Activated T-helper 1 cell treated with anti-CD3 and anti-CD28 coated beads, Interleukin-12 subunit alpha, Interleukin-12 subunit beta, Interleukin-2, Interleukin-4 antibody, amounts not matched to agents 30 ng/mL and 10 ng/mL and 1 ng/mL, durations not matched to agents 14 hours and 24 hours and 36 hours (primary cell): ENCODE results near the gene PPP2R5C. TPM values are rescaled to one million over a fixed set of nuclear protein-coding genes. Genes with fewer than 3 reads are reported as not detected.
A peak's percentile ranks its signal among the peaks of the same experiment; 100 is the strongest.
"Not testable (repeated sequence)": the region's sequence is repeated elsewhere in the genome, so short reads cannot be mapped to it uniquely, and the experiment has no call there.

ENCODE experiments used
- DNase-seq: peaks from one replicate; pipeline ENCODE4 v3.0.0; 2021; ENCODE audit warnings: low spot score
- H3K27ac Mint-ChIP-seq: one replicate; pipeline ENCODE4 v1.8.0; 2021; ENCODE audit warnings: mild to moderate bottlenecking, mixed read lengths
- H3K27me3 Mint-ChIP-seq: one replicate; pipeline ENCODE4 v1.8.0; 2022; ENCODE audit warnings: mild to moderate bottlenecking, moderate library complexity, mixed read lengths; ENCODE audit not compliant: insufficient read depth
- H3K36me3 Mint-ChIP-seq: one replicate; pipeline ENCODE4 v1.8.0; 2021; ENCODE audit warnings: low read depth, mixed read lengths
- H3K4me1 Mint-ChIP-seq: one replicate; pipeline ENCODE4 v1.8.0; 2021; ENCODE audit warnings: low read depth, mixed read lengths
- H3K4me3 Mint-ChIP-seq: one replicate; pipeline ENCODE4 v1.8.0; 2021; ENCODE audit warnings: mild to moderate bottlenecking, moderate library complexity, mixed read lengths
- H3K9me3 Mint-ChIP-seq: one replicate; pipeline ENCODE4 v1.8.0; 2021; ENCODE audit warnings: mixed read lengths
- intact Hi-C: fragments of 100-400 bp; cut with micrococcal nuclease; formaldehyde crosslinking; loops from one replicate; pipeline ENCODE4 v1.15.1; 2024
- total RNA-seq: library from RNA; stranded (reverse); gene quantifications from 2 replicates; pipeline ENCODE4 v1.2.3, GENCODE V29; 2022

The PPP2R5C gene
- total RNA-seq, 1 donor from 2014 or later, result 157 TPM

DNA sequence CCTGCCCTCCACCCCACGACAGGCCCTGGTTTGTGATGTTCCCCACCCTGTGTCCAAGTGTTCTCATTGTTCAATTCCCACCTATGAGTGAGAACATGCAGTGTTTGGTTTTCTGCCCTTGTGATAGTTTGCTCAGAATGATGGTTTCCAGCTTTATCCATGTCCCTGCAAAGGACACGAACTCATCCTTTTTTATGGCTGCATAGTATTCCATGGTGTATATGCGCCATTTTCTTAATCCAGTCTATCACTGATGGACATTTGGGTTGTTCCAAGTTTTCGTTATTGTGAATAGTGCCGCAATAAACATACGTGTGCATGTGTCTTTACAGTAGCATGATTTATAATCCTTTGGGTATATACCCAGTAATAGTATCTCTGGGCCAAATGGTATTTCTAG, 17.1 kb upstream of the PPP2R5C start:
- H3K4me3 Mint-ChIP-seq, intact Hi-C loops, DNase-seq, H3K36me3 Mint-ChIP-seq, H3K27ac Mint-ChIP-seq, H3K4me1 Mint-ChIP-seq: not testable (repeated sequence)
- H3K9me3 Mint-ChIP-seq, result peaks cover 37% of the 10 kb centered on the region
- H3K27me3 Mint-ChIP-seq, result peaks cover 35% of the 10 kb centered on the region

DNA sequence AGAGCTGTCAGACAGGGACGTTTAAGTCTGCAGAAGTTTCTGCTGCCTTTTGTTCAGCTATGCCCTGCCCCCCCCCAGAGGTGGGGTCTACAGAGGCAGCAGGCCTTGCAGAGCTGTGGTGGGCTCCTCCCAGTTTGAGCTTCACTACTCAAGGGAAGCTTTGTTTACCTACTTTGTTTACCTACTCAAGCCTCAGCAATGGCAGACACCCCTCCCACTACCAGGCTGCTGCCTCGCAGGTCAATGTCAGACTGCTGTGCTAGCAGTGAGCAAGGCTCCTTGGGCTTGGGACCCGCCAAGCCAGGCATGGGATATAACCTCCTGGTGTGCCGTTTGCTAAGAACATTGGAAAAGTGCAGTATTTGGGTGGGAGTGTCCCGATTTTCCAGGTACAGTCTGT, 11.8 kb upstream of the PPP2R5C start:
- H3K4me3 Mint-ChIP-seq, H3K36me3 Mint-ChIP-seq, DNase-seq, H3K4me1 Mint-ChIP-seq, H3K27ac Mint-ChIP-seq, intact Hi-C loops: not testable (repeated sequence)
- peaks cover 17% of the 10 kb centered on the region for H3K9me3 Mint-ChIP-seq
- H3K27me3 Mint-ChIP-seq, result peaks cover 40% of the 10 kb centered on the region

DNA sequence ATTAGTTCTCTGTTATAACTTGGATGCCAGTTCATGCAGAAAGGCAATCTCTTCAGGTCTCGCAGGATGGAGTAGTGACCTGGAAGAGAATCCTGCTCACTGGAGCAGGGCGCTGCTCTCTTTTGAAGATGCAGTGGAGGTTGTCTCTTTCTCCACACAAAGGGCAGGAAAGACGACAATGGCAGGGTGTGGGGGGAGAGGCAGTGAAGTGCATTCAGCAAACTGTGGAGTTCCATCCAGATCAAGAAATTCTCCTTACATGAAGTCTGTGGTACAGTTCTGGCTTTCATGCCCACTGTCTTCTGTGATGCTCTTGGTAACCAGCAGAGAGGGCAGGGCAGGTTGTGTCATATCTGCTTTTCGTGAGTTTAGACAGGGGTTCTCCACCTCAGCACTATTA, 6.6 kb upstream of the PPP2R5C start:
- H3K36me3 Mint-ChIP-seq, result peaks cover 1% of the 10 kb centered on the region
- H3K9me3 Mint-ChIP-seq, result peaks cover 12% of the 10 kb centered on the region
- no peak overlapping the region for H3K4me3 Mint-ChIP-seq
- no peak for DNase-seq
- H3K27ac Mint-ChIP-seq, result no peak overlapping the region
- intact Hi-C loops, result no loop called here
- H3K4me1 Mint-ChIP-seq, result peaks cover 3% of the 10 kb centered on the region
- H3K27me3 Mint-ChIP-seq, result peaks cover 21% of the 10 kb centered on the region

DNA sequence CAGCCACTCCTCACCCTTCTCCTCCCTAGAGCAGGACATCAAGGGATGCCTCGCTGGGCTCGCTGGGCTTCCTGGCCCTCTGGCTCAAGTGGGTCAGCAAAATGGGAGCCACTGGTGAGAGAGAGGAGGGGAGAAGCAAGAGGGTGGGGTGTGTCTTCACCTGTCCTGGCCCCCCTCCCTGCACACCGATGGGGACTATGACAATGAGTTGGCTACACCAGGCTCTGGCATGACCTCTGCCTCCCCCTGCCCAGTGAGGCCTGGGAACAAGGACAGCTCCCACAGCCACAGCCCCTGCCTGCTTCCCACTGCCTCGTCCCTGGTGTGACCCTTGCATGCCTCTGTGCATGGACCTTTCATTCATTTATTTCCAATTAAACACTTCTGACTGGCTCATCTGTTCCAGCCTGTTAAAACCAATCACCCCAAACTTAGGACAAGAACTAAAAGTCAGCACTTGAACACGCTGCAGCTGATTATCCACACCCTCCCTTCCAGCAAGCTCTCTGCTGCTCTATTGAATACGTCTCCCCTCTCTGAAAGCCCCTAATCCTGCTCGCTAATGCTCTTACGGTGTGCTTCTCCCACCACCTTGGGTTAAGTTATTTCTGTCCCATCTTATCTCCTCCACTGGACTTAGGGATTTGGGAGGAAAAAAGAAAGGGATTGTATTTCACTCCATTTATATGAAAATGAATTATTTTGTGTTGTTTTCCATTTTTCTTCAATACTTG, 5.8 kb upstream of the PPP2R5C start:
- intact Hi-C loops, result no loop called here
- H3K4me1 Mint-ChIP-seq, result peaks cover 6% of the 10 kb centered on the region
- H3K9me3 Mint-ChIP-seq, result peaks cover 12% of the 10 kb centered on the region
- peaks cover 21% of the 10 kb centered on the region for H3K27me3 Mint-ChIP-seq
- H3K27ac Mint-ChIP-seq, result no peak overlapping the region
- no peak overlapping the region for H3K4me3 Mint-ChIP-seq
- H3K36me3 Mint-ChIP-seq, result peaks cover 1% of the 10 kb centered on the region
- no peak for DNase-seq

DNA sequence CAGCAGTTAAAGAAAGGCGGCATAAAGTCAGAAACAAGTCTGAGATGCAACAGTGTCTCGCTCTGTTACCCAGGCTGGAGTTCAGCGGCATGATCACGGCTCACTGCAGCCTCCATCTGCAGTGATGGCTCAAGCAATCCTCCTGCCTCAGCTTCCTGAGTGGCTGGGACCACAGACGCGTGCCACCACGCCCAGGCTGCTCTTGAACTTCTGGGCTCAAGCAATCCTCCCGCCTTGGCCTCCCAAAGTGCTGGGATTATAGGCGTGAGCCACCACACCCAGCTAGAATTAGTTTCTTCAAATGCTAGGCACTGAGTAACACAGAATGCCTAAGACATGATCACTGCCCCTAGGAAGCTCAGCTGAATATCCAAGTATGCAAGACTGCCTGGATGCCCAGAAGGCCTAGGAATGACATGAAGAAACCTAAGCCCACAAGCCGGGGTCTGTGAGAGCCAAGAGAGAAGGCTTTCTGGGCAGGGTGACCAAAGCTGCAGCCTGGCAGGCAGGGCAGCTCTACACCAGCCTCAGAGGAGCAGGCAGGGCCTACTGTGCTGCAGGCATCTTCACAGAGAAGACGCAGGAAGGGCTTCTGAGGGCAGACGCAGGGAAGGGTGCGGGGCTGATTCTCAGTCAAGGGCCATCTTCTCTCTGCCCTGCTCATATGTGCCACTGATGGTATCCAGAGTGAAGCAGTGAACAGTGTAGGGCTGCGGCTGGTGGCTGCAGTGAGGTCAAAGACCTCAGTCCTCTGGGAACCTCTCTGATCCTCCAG, 4.3 kb upstream of the PPP2R5C start:
- Mint-ChIP-seq H3K27ac (no peak overlapping the region), H3K4me1 (peaks cover 6% of the 10 kb centered on the region), H3K36me3 (peaks cover 1% of the 10 kb centered on the region), H3K9me3 (peaks cover 12% of the 10 kb centered on the region), H3K27me3 (peaks cover 19% of the 10 kb centered on the region), H3K4me3 (no peak overlapping the region)
- intact Hi-C loops, result no loop called here
- no peak for DNase-seq

DNA sequence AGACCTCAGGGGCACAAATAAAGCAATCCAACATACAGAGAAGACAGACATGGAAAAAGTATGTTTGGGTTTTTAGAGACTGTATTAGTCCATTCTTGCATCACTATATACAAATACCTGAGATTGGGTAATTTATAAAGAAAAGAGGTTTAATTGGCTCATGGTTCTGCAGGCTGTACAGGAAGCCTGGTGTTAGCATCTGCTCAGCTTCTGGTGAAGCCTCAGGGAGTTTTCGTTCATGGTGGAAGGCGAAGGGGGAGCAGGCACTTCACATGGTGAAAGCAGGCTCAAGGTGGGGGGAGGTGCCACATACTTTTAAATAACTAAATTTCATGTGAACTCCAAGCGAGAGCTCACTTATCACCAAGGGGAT, 3.7 kb upstream of the PPP2R5C start:
- peaks cover 7% of the 10 kb centered on the region for H3K9me3 Mint-ChIP-seq
- peaks cover 12% of the 10 kb centered on the region for H3K4me1 Mint-ChIP-seq
- H3K4me3 Mint-ChIP-seq, result no peak overlapping the region
- intact Hi-C loops, result no loop called here
- peaks cover 21% of the 10 kb centered on the region for H3K27me3 Mint-ChIP-seq
- H3K36me3 Mint-ChIP-seq, result peaks cover 4% of the 10 kb centered on the region
- no peak for DNase-seq
- H3K27ac Mint-ChIP-seq, result no peak overlapping the region

DNA sequence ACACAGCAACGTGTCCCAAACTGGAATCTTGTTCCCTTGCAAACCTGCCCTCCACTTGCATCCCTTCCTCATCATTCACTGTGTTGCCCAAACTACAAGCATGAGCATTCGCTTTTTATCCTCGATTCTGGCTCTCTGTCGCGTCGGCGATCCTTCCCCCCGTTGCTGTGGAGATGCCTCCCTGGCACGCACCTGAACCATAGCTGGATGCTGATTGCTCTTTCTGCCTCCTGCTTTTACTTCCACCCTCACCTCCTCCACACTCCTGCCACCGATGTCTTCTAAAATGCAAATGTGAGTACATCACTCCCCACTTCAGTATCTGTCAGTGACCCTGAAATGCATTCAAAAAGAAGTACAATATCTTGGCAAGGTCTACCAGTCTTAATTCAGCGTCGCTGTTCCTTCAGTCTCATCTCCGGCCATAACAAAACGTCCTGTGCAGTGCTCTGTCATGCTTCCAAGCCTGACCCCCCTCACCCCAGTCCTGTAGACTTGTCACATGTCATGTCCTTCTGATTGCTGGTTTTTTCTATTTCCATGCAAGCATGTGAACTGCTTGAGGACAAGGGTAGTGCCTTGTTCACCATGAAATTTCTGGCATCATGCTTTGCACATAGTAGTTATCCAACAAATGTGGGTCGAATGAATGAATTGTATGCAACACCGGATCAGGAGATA, 2.5 kb upstream of the PPP2R5C start:
- Mint-ChIP-seq H3K4me3 (no peak overlapping the region), H3K27ac (no peak overlapping the region), H3K9me3 (peaks cover 4% of the 10 kb centered on the region), H3K4me1 (peaks cover 18% of the 10 kb centered on the region), H3K36me3 (peaks cover 9% of the 10 kb centered on the region), H3K27me3 (peaks cover 15% of the 10 kb centered on the region)
- intact Hi-C loops, result no loop called here
- no peak for DNase-seq

DNA sequence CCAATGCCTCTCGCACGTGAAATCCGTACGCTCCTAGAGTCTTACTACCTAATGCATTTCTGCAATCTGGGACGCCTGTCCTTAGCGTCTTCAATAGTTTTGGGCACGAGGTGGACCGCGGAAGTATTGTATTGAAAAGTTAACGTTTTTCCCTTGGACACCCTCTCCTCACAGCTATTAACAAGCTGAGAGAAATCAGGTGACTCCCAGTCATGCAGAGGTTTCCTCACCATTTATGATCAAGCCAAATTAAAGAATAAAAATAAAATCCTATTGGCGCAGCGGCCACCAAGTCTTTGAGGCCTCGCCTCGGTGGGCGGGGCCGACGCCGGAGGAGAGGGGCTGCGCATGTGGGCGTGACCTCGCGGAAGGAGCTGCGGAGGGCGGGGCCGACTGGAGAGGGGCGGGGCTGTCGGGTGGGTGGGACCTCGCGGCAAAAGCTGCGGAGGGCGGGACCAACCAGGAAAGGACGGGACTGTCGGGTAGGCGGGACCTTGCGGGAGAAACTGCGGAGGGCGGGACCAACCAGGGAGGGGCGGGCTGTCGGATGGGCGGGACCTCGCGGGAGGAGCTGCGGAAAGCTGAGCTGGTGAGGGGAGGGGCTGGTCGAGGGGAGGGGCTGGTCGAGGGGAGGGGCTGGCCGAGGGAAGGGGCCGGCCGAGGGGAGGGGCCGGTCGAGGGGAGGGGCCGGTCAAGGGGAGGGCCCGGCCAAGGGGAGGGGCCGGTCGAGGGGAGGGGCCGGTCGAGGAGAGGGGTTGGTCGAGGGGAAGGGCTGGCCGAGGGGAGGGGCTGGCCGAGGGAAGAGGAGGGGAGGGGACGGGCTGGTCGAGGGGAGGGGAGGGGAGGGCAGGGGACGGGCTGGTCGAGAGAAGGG, 1.1 kb upstream of the PPP2R5C start:
- intact Hi-C loops, result loop anchor here (1.0 to 5.0 kb wide), 7 partner anchors 29 to 557 kb away; partner anchors contain the start of genes WDR20 and ZNF839
- DNase-seq, result peak; percentile 86
- Mint-ChIP-seq H3K4me3 (peak overlapping the region; percentile 56), H3K36me3 (peaks cover 17% of the 10 kb centered on the region), H3K4me1 (peaks cover 32% of the 10 kb centered on the region), H3K27me3 (peaks cover 7% of the 10 kb centered on the region), H3K9me3 (no peaks in the 10 kb centered on the region), H3K27ac (peak overlapping the region; percentile 21)

DNA sequence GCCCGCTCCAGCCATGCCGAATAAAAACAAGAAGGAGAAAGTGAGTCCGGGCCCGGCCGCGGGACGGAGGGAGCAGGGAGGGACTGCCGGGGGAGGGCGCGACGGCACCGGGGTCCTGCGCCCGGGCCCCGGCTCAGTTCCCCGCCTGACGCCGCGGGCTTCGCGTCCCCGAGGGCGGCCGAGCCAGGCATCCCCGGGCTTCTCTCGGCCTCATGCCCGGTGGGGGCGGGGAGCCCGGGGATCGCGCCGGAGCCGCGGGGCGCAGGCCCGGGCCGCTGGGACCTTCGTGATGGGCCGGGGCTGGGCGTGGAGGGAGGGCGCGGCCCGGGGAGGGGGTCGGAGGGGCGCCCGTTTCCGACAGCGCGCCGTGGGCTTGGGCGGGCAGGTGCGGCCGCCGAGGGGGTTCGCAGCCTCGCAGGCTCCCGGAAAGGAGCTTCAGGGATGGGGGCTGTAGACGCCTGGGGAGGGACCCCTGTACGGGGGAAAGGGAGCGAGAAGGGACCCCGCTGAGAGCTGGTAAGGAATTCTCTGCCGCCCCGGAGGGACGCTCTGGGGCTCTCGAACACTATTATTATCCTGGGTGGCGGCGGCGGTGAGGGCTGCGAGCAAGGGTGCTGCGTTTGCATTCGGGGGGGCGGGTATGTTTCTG, 496 bp downstream of the PPP2R5C start:
- peaks cover 3% of the 10 kb centered on the region for H3K27me3 Mint-ChIP-seq
- H3K4me1 Mint-ChIP-seq, result peaks cover 41% of the 10 kb centered on the region
- H3K9me3 Mint-ChIP-seq, result no peaks in the 10 kb centered on the region
- peaks cover 18% of the 10 kb centered on the region for H3K36me3 Mint-ChIP-seq
- intact Hi-C loops, result loop anchor here (5.0 kb wide), 1 partner anchor 555 kb away; the partner anchor contains the start of gene ZNF839
- DNase-seq, result peak; percentile 12
- H3K27ac Mint-ChIP-seq, result peak overlapping the region; percentile 79
- H3K4me3 Mint-ChIP-seq, result peak overlapping the region; percentile 90

DNA sequence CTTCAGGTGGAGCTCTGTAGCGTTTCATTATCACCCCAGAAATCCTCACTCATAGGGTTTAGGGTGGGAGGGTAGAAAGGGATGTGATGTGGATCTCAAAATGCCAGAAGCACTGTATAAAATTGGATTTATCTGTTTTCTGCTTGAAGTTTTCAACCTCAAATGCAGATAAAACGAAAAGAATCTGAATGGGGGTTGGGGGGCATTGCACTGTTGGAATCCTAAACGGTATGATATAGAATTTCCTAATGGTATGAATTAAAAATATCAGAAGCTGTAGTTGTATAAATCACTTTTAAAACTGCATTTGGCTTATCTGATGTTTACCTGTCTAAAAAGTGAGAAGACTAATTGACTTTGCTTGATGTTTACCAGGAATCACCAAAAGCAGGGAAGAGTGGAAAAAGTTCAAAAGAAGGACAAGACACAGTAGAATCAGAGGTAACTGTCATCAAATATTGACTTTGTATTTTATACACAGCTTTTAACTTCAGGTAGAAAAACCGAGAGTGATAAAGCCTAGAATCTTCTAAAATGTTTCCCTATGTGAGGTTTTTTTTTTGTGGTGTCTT, 1.1 kb downstream of the PPP2R5C start:
- Mint-ChIP-seq H3K4me3 (peak overlapping the region; percentile 90), H3K36me3 (peaks cover 19% of the 10 kb centered on the region), H3K9me3 (no peaks in the 10 kb centered on the region), H3K27ac (peak overlapping the region; percentile 79), H3K4me1 (peaks cover 41% of the 10 kb centered on the region), H3K27me3 (peaks cover 3% of the 10 kb centered on the region)
- no peak for DNase-seq
- intact Hi-C loops, result loop anchor here (5.0 kb wide), 1 partner anchor 555 kb away; the partner anchor contains the start of gene ZNF839

DNA sequence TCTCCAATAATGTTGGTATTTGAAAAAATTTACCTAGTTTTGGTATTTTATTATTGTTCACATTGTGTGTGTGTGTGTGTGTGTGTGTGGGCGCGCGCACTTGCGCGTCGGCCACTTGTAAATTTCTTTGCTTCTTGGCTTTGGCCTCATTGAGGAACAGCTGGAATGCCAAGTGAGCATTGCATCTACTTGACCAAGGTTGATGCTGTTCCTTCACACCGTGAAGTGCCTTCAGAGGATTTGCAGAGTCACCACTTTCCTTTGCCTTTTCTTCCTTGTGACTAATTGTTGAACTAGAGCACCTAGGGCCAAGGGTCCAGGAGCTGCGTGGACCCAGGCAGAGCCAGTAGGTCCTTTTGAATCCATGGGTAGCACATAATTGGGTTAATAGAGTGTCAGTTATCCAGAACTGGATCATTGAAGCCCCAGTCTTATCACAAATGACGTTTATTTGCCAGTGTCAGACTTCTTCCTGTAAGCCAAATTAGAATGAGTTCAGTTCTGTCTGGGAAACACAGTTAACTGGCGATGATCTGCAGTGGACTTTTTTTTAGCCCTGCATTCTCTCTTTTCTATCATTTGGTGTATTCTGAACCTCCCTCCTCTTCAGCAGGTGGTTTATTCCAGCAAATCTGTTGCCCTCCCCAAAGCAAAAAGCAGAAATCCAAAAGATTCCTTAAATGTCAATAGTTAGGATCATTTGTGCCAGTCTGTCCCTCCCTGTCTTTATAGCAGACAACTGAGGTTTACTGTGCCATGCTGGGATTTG, 2.6 kb downstream of the PPP2R5C start:
- H3K4me1 Mint-ChIP-seq, result peaks cover 41% of the 10 kb centered on the region
- peak overlapping the region; percentile 55 for H3K4me3 Mint-ChIP-seq
- peak overlapping the region; percentile 37 for H3K27ac Mint-ChIP-seq

More for the DNA sequence above, 2.6 kb downstream of the PPP2R5C start:
- Mint-ChIP-seq H3K27me3 (peaks cover 3% of the 10 kb centered on the region), H3K36me3 (peaks cover 19% of the 10 kb centered on the region), H3K9me3 (no peaks in the 10 kb centered on the region)
- intact Hi-C loops, result loop anchor here (5.0 kb wide), 1 partner anchor 553 kb away; the partner anchor contains the start of gene ZNF839
- DNase-seq, result no peak
